ENCODE results near the gene SRPK1.

DNA sequence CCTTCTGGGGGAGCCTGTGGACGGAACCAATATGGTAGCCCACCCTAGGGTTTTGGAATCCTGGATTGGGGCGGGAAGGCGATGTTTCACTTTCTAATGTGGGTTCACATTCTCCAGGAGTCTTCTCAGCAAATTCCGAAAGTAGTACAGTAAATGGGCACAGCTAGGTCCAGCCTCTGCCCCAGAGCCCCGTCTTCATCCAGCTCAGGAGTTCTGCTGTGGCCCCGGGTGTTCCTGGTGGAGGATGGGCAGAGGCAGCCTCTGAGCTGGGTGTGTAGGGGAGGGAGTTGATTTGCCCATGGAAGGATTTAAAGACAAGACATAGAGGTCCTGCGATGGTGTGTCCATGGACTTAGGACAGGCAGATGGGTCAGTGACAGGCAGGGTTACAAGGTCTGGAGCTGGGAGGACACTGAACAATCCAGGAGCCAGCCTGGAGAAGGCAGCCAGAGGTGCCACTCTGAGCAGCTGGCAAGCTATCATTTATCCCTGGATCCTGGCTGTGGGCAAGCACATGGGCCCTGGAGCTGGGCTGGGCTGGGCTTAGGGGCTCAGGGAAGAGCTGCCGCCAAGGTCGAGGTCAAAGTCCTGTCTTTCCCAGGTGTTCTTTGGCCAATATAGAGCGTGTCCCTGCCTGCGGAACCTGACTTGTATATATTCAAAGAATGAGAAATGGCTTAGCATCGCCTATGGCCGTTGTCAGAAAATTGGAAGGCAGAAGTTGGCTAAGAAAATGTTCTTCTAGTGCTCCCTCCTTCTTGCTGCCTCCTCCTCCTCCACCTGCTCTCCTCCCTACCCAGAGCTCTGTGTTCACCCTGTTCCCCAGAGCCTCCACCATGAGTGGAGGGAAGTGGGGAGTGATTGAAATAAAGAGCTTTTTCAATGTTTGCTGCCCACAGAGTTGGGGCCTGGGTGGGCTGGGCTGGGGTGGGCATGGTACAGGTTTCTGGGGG lies 133.4 kb downstream of the SRPK1 start:
- TF ChIP-seq ZC3H10 (CRISPR knock-in tag; IDR thresholded peaks at IDR 0.05) (no peak), RARB (CRISPR knock-in tag; IDR thresholded peaks at IDR 0.05) (no peak), BACH2 (CRISPR knock-in tag; IDR thresholded peaks at IDR 0.05; ENCODE audit: borderline replicate concordance) (no peak), ARNTL (CRISPR knock-in tag; IDR thresholded peaks at IDR 0.05; ENCODE audit: borderline replicate concordance, low read depth) (no peak), CSDC2 (CRISPR knock-in tag; IDR thresholded peaks at IDR 0.05) (no peak), SNAI2 (CRISPR knock-in tag; IDR thresholded peaks at IDR 0.05) (no peak), TCF4 (CRISPR knock-in tag; IDR thresholded peaks at IDR 0.05; ENCODE audit: borderline replicate concordance) (no peak)
- TF ChIP-seq, protein P1, sequence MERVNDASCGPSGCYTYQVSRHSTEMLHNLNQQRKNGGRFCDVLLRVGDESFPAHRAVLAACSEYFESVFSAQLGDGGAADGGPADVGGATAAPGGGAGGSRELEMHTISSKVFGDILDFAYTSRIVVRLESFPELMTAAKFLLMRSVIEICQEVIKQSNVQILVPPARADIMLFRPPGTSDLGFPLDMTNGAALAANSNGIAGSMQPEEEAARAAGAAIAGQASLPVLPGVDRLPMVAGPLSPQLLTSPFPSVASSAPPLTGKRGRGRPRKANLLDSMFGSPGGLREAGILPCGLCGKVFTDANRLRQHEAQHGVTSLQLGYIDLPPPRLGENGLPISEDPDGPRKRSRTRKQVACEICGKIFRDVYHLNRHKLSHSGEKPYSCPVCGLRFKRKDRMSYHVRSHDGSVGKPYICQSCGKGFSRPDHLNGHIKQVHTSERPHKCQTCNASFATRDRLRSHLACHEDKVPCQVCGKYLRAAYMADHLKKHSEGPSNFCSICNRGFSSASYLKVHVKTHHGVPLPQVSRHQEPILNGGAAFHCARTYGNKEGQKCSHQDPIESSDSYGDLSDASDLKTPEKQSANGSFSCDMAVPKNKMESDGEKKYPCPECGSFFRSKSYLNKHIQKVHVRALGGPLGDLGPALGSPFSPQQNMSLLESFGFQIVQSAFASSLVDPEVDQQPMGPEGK (CRISPR knock-in tag; IDR thresholded peaks at IDR 0.05; ENCODE audit: borderline replicate concordance), result no peak
